NK-92 (cell line): Measurements from ENCODE around the gene OAS3.

ENCODE experiments used
- DNase-seq: peaks from one replicate; lab custom pipeline; 2025; ENCODE audit not compliant: unreplicated experiment; lab: John Stamatoyannopoulos, UW

Gene OAS3

DNA sequence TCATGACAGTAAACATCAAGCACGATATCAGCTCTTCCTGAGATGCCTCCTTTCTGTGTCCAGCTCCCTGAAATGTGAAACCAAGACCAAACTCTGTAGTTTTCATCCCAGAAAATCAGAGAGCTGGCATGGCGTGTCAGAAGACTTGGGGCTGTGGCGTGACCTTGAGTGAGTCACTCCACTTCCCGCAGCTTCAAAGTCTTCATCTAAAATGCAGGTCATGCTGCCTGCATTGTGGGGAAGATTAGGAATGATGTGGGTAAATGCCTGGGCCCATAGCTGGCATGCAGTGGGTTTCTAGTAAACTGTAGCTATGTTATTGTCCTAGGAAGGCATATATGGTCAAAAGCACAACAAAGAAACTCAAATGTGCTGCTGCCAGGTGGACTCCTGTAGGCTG is 68.9 kb downstream of the OAS3 start:
- no peak for DNase-seq

DNA sequence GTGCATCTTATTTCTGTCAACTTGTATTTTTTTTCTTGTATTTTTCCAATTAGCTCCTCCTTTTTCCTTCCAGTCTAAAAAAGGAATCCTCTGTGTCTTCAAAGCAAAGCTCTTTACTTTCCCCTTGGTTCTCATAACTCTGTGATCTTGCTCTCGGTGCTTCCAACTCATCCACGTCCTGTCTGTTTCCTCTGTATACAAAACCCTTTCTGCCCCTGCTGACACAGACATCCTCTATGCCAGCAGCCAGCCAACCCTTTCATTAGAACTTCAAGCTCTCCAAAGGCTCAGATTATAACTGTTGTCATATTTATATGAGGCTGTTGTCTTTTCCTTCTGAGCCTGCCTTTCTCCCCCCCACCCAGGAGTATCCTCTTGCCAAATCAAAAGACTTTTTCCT is 72.4 kb downstream of the OAS3 start:
- no peak for DNase-seq

DNA sequence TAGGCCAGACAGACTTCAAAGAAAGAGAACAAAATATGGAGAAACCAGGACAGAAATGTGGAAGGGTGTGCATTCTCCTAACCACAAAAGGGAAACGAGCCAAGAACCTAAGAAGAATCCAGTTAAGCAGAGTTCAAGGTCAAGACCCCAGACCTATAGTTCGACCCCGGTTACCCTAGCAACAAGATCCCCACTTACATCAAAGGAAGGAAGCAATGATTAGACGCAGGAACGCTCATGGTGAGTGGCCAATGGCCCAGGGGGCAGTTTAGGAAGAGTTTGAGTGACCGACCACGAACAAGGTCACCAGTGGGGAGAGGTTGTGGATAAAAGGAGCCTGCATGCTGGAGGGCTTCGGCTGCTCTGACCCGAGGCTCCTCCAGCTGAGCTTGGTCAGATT is 76.3 kb downstream of the OAS3 start:
- DNase-seq: no peak

DNA sequence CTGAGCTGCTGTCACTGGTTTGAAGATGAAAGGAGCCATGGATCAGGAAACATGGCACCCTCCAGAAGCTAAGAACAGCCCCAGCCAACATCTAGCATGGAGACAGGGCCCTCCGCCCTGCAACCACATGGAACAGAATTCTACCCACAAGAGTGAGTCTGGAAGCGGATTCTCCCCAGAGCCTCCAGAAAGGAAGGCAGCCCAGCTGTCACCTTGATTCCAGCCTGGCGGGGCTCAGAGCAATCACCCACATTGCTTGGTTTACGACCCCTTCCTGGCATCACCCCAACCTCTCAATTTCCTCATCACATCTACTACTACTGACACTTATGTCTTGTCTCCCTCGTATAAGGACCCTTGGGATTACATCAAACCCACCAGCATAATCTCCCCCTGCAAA is 78.5 kb downstream of the OAS3 start:
- no peak for DNase-seq

DNA sequence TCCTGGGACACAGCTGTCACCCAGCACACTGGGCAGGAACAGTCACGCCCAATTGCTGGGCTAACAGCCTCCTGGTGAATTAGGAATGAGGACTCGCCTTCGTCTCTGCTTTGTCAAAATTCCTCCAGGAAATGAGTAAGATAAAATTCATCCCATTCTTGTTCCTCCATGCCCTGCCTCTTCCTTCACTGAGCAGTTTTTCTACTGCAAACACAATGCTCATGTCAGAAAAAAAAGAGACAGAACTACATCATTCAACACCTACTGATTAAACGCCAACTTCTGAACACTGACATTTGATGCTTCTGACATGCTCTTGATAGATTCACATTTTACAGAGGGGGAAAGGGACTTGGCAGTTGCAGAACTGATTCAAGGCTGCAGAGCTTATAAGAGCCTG is 80.8 kb downstream of the OAS3 start:
- no peak for DNase-seq

DNA sequence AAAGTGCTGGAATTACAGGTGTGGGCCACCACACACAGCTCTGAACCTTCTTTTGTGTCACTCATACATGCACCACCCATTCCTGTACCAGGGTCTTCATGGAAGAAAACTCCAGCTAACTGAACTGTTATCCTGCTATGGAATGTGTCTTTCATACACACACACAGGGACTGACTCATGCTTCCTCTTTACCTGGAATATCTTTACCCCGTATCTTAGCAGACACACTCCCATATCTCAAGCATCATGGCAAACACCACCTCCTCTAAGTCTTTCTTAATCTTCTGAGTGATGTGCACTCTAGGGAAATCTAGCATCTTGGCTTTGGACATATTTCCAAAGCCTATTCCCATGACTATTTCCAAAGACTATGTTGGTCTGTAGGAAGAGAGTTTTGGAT is 83.2 kb downstream of the OAS3 start:
- DNase-seq: no peak
